Tibial nerve (tissue), 4 donors: ENCODE measurements around the gene NCAM2. TPM values are rescaled to one million over a fixed set of nuclear protein-coding genes. Genes with fewer than 3 reads are reported as not detected.

Experiments used
- DNase-seq, 2 donors: peaks; one replicate each; pipeline ENCODE4 v3.0.0-alpha.2; 2019; ENCODE audit warnings: low spot score in 2 of 2
- H3K27ac ChIP-seq, 4 donors: fragments of 200-600 bp; sonication (generic) in 3 of 4; one replicate each; pipeline ENCODE4 v1.5.1; 2017 to 2019; ENCODE audit warnings: mild to moderate bottlenecking in 1 of 4
- H3K27me3 ChIP-seq, 2 donors: fragments of 200-600 bp; sonication (generic) in 1 of 2; one replicate each; pipeline versions ENCODE4 v1.5.1 to v1.6.0; 2017 to 2019
- H3K36me3 ChIP-seq, 3 donors: fragments of 200-600 bp; sonication (generic); one replicate each; pipeline ENCODE4 v1.5.1; 2018 to 2019
- H3K4me1 ChIP-seq, 4 donors: fragments of 200-600 bp; sonication (generic) in 3 of 4; one replicate each; pipeline ENCODE4 v1.5.1; 2017 to 2019
- H3K4me3 ChIP-seq, 4 donors: fragments of 200-600 bp; sonication (generic) in 3 of 4; one replicate each; pipeline ENCODE4 v1.5.1; 2017 to 2019; ENCODE audit warnings: mild to moderate bottlenecking in 1 of 4, moderate library complexity in 1 of 4
- H3K9me3 ChIP-seq, 4 donors: fragments of 200-600 bp; sonication (generic) in 3 of 4; one replicate each; pipeline ENCODE4 v1.5.1; 2017 to 2019
- CTCF ChIP-seq, 5 experiments: fragments of 200-600 bp in 3 of 5; fragments of 450-650 bp in 2 of 5; sonication (generic) in 3 of 5; IDR thresholded peaks; one replicate each; pipeline ENCODE4 v1.5.1; 2016 to 2019; ENCODE audit warnings: antibody characterized with exemption in 5 of 5, mild to moderate bottlenecking in 3 of 5, moderate library complexity in 2 of 5
- EP300 ChIP-seq, 2 donors: sonication (generic); formaldehyde crosslinking; IDR thresholded peaks; one replicate each; pipeline ENCODE4 v1.6.1; 2017; ENCODE audit warnings: antibody characterized with exemption in 2 of 2, mild to moderate bottlenecking in 1 of 2
- POLR2A ChIP-seq, 2 donors: fragments of 450-650 bp; IDR thresholded peaks; one replicate each; pipeline ENCODE4 v1.6.1; 2017; ENCODE audit warnings: antibody characterized with exemption in 2 of 2, mild to moderate bottlenecking in 2 of 2, moderate library complexity in 2 of 2
- WGBS, 2 donors: methylation state at CpG; one replicate each; pipeline ENCODE4 v1.1.5; 2018; 5-methylcytosine and 5-hydroxymethylcytosine counted together
- total RNA-seq, 4 donors: library from RNA; depleted of rRNA; stranded (reverse); fragments of >200 nt; gene quantifications; one replicate each; pipeline ENCODE4 v1.1.0, GENCODE V29; 2016

Gene NCAM2
- total RNA-seq, 4 donors from 2014 or later, result 15.1 to 29.7 (median 23.9) TPM

- Histone ChIP-seq H3K4me1 (peaks cover 0 to 5% (median 0%) of the 10 kb centered on the region in 4 donors), H3K27me3 (no peaks in the 10 kb centered on the region), H3K9me3 (no peaks in the 10 kb centered on the region), H3K36me3 (no peaks in the 10 kb centered on the region), H3K4me3 (no peak overlapping the region), H3K27ac (no peak overlapping the region)
- no peak for DNase-seq
- WGBS, 2 donors, result 78 to 84% methylated on average over 1 of the region's 1 CpG
- no peak for TF ChIP-seq CTCF (IDR thresholded peaks at IDR 0.05)
- TF ChIP-seq EP300 (IDR thresholded peaks at IDR 0.05), result no peak
Observed at GRCh38 chr21:21213297-21213696, 215.1 kb downstream of the NCAM2 start.

GRCh38 chr21:21216047-21216446 lies 217.8 kb downstream of the NCAM2 start:
- H3K4me1 ChIP-seq, result peaks cover 0 to 5% (median 0%) of the 10 kb centered on the region in 4 donors

DNA sequence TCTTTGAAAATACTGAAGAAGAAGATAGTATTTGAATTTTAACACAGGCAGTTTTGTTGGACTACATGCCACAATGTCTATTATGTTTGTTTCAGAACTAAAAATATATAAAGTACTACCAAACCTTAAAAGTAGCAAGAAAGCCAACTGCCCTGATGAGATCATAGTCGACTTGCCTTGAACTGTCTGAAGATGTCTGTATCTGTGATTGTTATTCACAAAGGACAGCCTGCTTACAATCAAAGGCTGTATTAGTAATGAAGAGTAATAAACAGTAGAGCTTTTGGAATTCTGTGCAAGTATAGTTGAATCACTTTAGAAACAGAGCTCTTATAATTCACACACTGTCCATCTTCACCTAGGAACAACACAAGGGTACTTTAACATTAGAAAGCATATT lies 228.3 kb downstream of the NCAM2 start:
- peaks cover 0 to 7% (median 0%) of the 10 kb centered on the region in 4 donors for H3K9me3 ChIP-seq
- H3K4me1 ChIP-seq, result no peaks in the 10 kb centered on the region
- no peaks in the 10 kb centered on the region for H3K36me3 ChIP-seq
- no peak overlapping the region for H3K4me3 ChIP-seq
- 24 to 31% methylated on average over 1 of the region's 1 CpG for WGBS, 2 donors
- no peak for TF ChIP-seq EP300 (IDR thresholded peaks at IDR 0.05)
- TF ChIP-seq POLR2A (IDR thresholded peaks at IDR 0.05), result no peak
- H3K27ac ChIP-seq, result no peak overlapping the region
- no peaks in the 10 kb centered on the region for H3K27me3 ChIP-seq
- no peak for DNase-seq

More at GRCh38 chr21:21216047-21216446, 217.8 kb downstream of the NCAM2 start:
- TF ChIP-seq EP300 (IDR thresholded peaks at IDR 0.05) (no peak), CTCF (IDR thresholded peaks at IDR 0.05) (no peak), POLR2A (IDR thresholded peaks at IDR 0.05) (no peak)
- Histone ChIP-seq H3K4me3 (no peak overlapping the region), H3K27me3 (no peaks in the 10 kb centered on the region), H3K9me3 (no peaks in the 10 kb centered on the region), H3K27ac (no peak overlapping the region), H3K36me3 (no peaks in the 10 kb centered on the region)
- WGBS, 2 donors, result 26 to 36% methylated on average over 2 of the region's 2 CpGs
- DNase-seq, result no peak

- no peak overlapping the region for H3K27ac ChIP-seq
- no peak overlapping the region for H3K4me3 ChIP-seq
- H3K36me3 ChIP-seq, result no peaks in the 10 kb centered on the region
- DNase-seq, result no peak
- no peaks in the 10 kb centered on the region for H3K27me3 ChIP-seq
- H3K9me3 ChIP-seq, result no peaks in the 10 kb centered on the region
- TF ChIP-seq EP300 (IDR thresholded peaks at IDR 0.05) (no peak), CTCF (IDR thresholded peaks at IDR 0.05) (no peak), POLR2A (IDR thresholded peaks at IDR 0.05) (no peak)
- WGBS, 2 donors, result 83 to 86% methylated on average over 3 of the region's 3 CpGs
- peaks cover 0 to 11% (median 2%) of the 10 kb centered on the region in 4 donors for H3K4me1 ChIP-seq
Observed at GRCh38 chr21:21230672-21231071, 232.5 kb downstream of the NCAM2 start.

GRCh38 chr21:21231913-21232312 lies 233.7 kb downstream of the NCAM2 start:
- Histone ChIP-seq H3K4me1 (peaks cover 0 to 14% (median 2%) of the 10 kb centered on the region in 4 donors), H3K36me3 (no peaks in the 10 kb centered on the region), H3K27me3 (no peaks in the 10 kb centered on the region), H3K9me3 (no peaks in the 10 kb centered on the region), H3K27ac (no peak overlapping the region), H3K4me3 (no peak overlapping the region)
- WGBS, 2 donors, result 2 to 6% methylated on average over 1 of the region's 1 CpG
- DNase-seq, result no peak
- TF ChIP-seq EP300 (IDR thresholded peaks at IDR 0.05) (no peak), POLR2A (IDR thresholded peaks at IDR 0.05) (no peak), CTCF (IDR thresholded peaks at IDR 0.05) (no peak)

DNA sequence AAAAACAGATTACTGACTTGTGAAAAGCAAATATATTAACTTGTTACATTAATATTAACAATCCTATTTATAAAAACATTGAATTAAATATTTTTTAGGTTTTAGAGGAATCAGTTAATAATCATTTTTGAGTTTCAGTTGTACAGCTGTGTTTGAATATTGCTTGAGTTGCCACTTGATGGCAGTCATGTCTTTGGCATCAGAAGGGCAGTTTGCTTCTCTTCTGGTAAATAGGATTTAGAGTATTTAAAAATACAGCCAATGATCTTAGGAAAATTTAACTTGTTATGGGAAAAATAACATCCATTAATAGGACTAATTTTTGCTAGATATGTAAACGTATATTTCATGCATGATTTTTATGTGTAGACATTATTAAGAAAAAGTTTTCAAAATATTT lies 234.1 kb downstream of the NCAM2 start:
- H3K4me1 ChIP-seq, result peaks cover 0 to 15% (median 2%) of the 10 kb centered on the region in 4 donors
- no peak for DNase-seq
- H3K36me3 ChIP-seq, result no peaks in the 10 kb centered on the region
- TF ChIP-seq EP300 (IDR thresholded peaks at IDR 0.05) (no peak), CTCF (IDR thresholded peaks at IDR 0.05) (peak; percentile 12 to 56 (median 37))
- WGBS, 2 donors, result 8 to 13% methylated on average over 1 of the region's 1 CpG
- H3K4me3 ChIP-seq, result no peak overlapping the region
- no peak overlapping the region for H3K27ac ChIP-seq
- no peaks in the 10 kb centered on the region for H3K27me3 ChIP-seq
- no peaks in the 10 kb centered on the region for H3K9me3 ChIP-seq
